ENCODE data around the gene OR4C3. TPM values are rescaled to one million over a fixed set of nuclear protein-coding genes. Genes with fewer than 3 reads are reported as not detected.

OR4C3 gene
- total RNA-seq, 1 experiment from 2014 or later = not detected

Other genes starting within 250 kb of the OR4C3 start
- gene OR4B1, start 108.1 kb upstream of the OR4C3 start, total RNA-seq (2014; rRNA removed; shearing (Covaris generic)) = not detected in 2 replicates
- gene OR4X2, start 79.8 kb upstream of the OR4C3 start, total RNA-seq (2014; rRNA removed; shearing (Covaris generic)) = not detected in 2 replicates
- not detected in 2 replicates for gene OR4X1, start 61.1 kb upstream of the OR4C3 start, total RNA-seq (2014; rRNA removed; shearing (Covaris generic))
- not detected in 2 replicates for gene OR4S1, start 18.7 kb upstream of the OR4C3 start, total RNA-seq (2014; rRNA removed; shearing (Covaris generic))
- gene OR4C5, start 41.5 kb downstream of the OR4C3 start, total RNA-seq (2014; rRNA removed; shearing (Covaris generic)) = not detected in 2 replicates
- gene OR4A47, start 163.9 kb downstream of the OR4C3 start, total RNA-seq (2014; rRNA removed; shearing (Covaris generic)) = not detected in 2 replicates

Measured in SJSA1 (cell line).